ENCODE measurements around the gene C1QTNF4. TPM values are rescaled to one million over a fixed set of nuclear protein-coding genes. Genes with fewer than 3 reads are reported as not detected.

C1QTNF4 gene
- total and polyA plus RNA-seq, 10 of the 15 experiments (the other 5 are each of a cell fraction or from before 2014, with no cell fraction given): 0.06 TPM; not detected in 9

- TF ChIP-seq STAT1 (conservative IDR thresholded peaks at IDR 0.05) (no peak), RAD51 (IDR thresholded peaks at IDR 0.05) (no peak), GATAD2B (conservative IDR thresholded peaks at IDR 0.05; ENCODE audit: low read depth) (peak; percentile 88), ZNF592 (IDR thresholded peaks at IDR 0.05) (no peak), SPI1 (IDR thresholded peaks at IDR 0.05; ENCODE audit: borderline replicate concordance, insufficient read depth, low read depth, low read length) (no peak), BCL11A (IDR thresholded peaks at IDR 0.05; ENCODE audit: low read depth, low read length) (no peak), LARP7 (IDR thresholded peaks at IDR 0.05) (peak; percentile 94), NRF1 (conservative IDR thresholded peaks at IDR 0.05; ENCODE audit: low read depth, low read length) (no peak), HSF1 (IDR thresholded peaks at IDR 0.05; ENCODE audit: low read depth, low read length) (no peak), BCL3 (IDR thresholded peaks at IDR 0.05; ENCODE audit: borderline replicate concordance, insufficient read depth, low read depth, low read length, poor library complexity, severe bottlenecking) (no peak), SMAD1 (IDR thresholded peaks at IDR 0.05; ENCODE audit: low read depth, partially characterized antibody) (no peak), RUNX3 (IDR thresholded peaks at IDR 0.05; ENCODE audit: low read length) (no peak), NFIC (IDR thresholded peaks at IDR 0.05; ENCODE audit: low read depth, low read length) (no peak), RB1 (IDR thresholded peaks at IDR 0.05; ENCODE audit: borderline replicate concordance) (peak; percentile 78; the same call in 1 of the 2 replicates), RAD21 (IDR thresholded peaks at IDR 0.05; ENCODE audit: insufficient read depth, low read depth, low read length) (no peak), SIN3A (IDR thresholded peaks at IDR 0.05; ENCODE audit: low read depth, low read length) (no peak; the same call in 1 of the 2 replicates), MTA2 (IDR thresholded peaks at IDR 0.05; ENCODE audit: low read depth) (no peak), TCF7 (IDR thresholded peaks at IDR 0.05; ENCODE audit: borderline replicate concordance) (no peak), CREM (IDR thresholded peaks at IDR 0.05; ENCODE audit: low read depth) (no peak), ASH2L (IDR thresholded peaks at IDR 0.05; ENCODE audit: borderline replicate concordance, low read depth) (0 out of 2 replicates have a peak, but pooled peaks have one; percentile 52), ATF3 (IDR thresholded peaks at IDR 0.05; ENCODE audit: borderline replicate concordance, extremely low read depth, low read depth, low read length) (no peak)
Observed at GRCh38 chr11:47565340-47566148, 28.7 kb downstream of the C1QTNF4 start, which contains the start of gene PTPMT1 (continued).
